ENCODE data around the gene OR51M1. TPM values are rescaled to one million over a fixed set of nuclear protein-coding genes. Genes with fewer than 3 reads are reported as not detected.
"Not testable (repeated sequence)": the region's sequence is repeated elsewhere in the genome, so short reads cannot be mapped to it uniquely, and the experiment has no call there.

Gene OR51M1
- total RNA-seq, 1 donor from 2014 or later = not detected

- intact Hi-C loops (cut with DNase I) = no loop called here
- ATAC-seq (no peak), DNase-seq (no peak)
- H3K4me1 ChIP-seq = no peaks in the 10 kb centered on the region
- H3K27ac ChIP-seq = no peak overlapping the region
- H3K36me3 ChIP-seq = no peaks in the 10 kb centered on the region
- H3K27me3 ChIP-seq = no peaks in the 10 kb centered on the region
- no peak overlapping the region for H3K4me3 ChIP-seq
- no peaks in the 10 kb centered on the region for H3K9me3 ChIP-seq
- no peak for TF ChIP-seq CTCF (IDR thresholded peaks at IDR 0.05)
Measured at GRCh38 chr11:5363679-5364078, 19.9 kb upstream of the OR51M1 start.

GRCh38 chr11:5364214-5364613 is 19.4 kb upstream of the OR51M1 start:
- no peak for ATAC-seq
- intact Hi-C loops (cut with DNase I) = no loop called here
- H3K36me3 ChIP-seq = no peaks in the 10 kb centered on the region

GRCh38 chr11:5366365-5366764 is 17.2 kb upstream of the OR51M1 start:
- H3K9me3 ChIP-seq; intact Hi-C loops (cut with DNase I); H3K36me3 ChIP-seq; H3K27ac ChIP-seq; H3K4me1 ChIP-seq; H3K27me3 ChIP-seq; ATAC-seq; H3K4me3 ChIP-seq; DNase-seq: not testable (repeated sequence)

More at GRCh38 chr11:5364214-5364613, 19.4 kb upstream of the OR51M1 start:
- DNase-seq = no peak
- no peak for TF ChIP-seq CTCF (IDR thresholded peaks at IDR 0.05)
- no peaks in the 10 kb centered on the region for H3K4me1 ChIP-seq
- no peak overlapping the region for H3K4me3 ChIP-seq
- H3K27ac ChIP-seq = no peak overlapping the region
- H3K9me3 ChIP-seq = no peaks in the 10 kb centered on the region
- H3K27me3 ChIP-seq = no peaks in the 10 kb centered on the region

- intact Hi-C loops (cut with DNase I) = no loop called here
Measured at GRCh38 chr11:5366856-5367255, 16.8 kb upstream of the OR51M1 start.

GRCh38 chr11:5367448-5368074 is 16.1 kb upstream of the OR51M1 start:
- intact Hi-C loops (cut with DNase I) = no loop called here
- no peak overlapping the region for H3K27ac ChIP-seq
- TF ChIP-seq CTCF (IDR thresholded peaks at IDR 0.05) = no peak
- DNase-seq = no peak
- H3K4me1 ChIP-seq = no peaks in the 10 kb centered on the region
- no peak overlapping the region for H3K4me3 ChIP-seq
- H3K9me3 ChIP-seq = no peaks in the 10 kb centered on the region
- no peak for ATAC-seq
- no peaks in the 10 kb centered on the region for H3K36me3 ChIP-seq
- H3K27me3 ChIP-seq = no peaks in the 10 kb centered on the region

More at GRCh38 chr11:5366856-5367255, 16.8 kb upstream of the OR51M1 start:
- Histone ChIP-seq H3K4me1 (no peaks in the 10 kb centered on the region), H3K27me3 (no peaks in the 10 kb centered on the region), H3K4me3 (no peak overlapping the region), H3K36me3 (no peaks in the 10 kb centered on the region), H3K9me3 (no peaks in the 10 kb centered on the region), H3K27ac (no peak overlapping the region)
- no peak for TF ChIP-seq CTCF (IDR thresholded peaks at IDR 0.05)
- DNase-seq = no peak
- ATAC-seq = no peak

- Histone ChIP-seq H3K27me3 (no peaks in the 10 kb centered on the region), H3K9me3 (no peaks in the 10 kb centered on the region), H3K4me3 (no peak overlapping the region), H3K4me1 (no peaks in the 10 kb centered on the region), H3K27ac (no peak overlapping the region), H3K36me3 (no peaks in the 10 kb centered on the region)
- no peak for ATAC-seq
- DNase-seq = no peak
- no peak for TF ChIP-seq CTCF (IDR thresholded peaks at IDR 0.05)
- intact Hi-C loops (cut with DNase I) = no loop called here
Measured at GRCh38 chr11:5368502-5369043, 15.0 kb upstream of the OR51M1 start.

Data from upper lobe of right lung (tissue), 1 donor.